HepG2 (cell line): ENCODE results near the gene LILRB3.

Experiments used
- SETDB1 ChIP-seq: sonication (generic); formaldehyde crosslinking; IDR thresholded peaks from 2 replicates; pipeline ENCODE4 v1.5.1; 2020; ENCODE audit warnings: missing genetic modification reagents, mild to moderate bottlenecking, borderline replicate concordance
- TF ChIP-seq, protein P1 (sequence below): sonication (generic); formaldehyde crosslinking; IDR thresholded peaks from 2 replicates; pipeline ENCODE4 v1.8.1; 2023; ENCODE audit warnings: mild to moderate bottlenecking, missing genetic modification reagents

DNA sequence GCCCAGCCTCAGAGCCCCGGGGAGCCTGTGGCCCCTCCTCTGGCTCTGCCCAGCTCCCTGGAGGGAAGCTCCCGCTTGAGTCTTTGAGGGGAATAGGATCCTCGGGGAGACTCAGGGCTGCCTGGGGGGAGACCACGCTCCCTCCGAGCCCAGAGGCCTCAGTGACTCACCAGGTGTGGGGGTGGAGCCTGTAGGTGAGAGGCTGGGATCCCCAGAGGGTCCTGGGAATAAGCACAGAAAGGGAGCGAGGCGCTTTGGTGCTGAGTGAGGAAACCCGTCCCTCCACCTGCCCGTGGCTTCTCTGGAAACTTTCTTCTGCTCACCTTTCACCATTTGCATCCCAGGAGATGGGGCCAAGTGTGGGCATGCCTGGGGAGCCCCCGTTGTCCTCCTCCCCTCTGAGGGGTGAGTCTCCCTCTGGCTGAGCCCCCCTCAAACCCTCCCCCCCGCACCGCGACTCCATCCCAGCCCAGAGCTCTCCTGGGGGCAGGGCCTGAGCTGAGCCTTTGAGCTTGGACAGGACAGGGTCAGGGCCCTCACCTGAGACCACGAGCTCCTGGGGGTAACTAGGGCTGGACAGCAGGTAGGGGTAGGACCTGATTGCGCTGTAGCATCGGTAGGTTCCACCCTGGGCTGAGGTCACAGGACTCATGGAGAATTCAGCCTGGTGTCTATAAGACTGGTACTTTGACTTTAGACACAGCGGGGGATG is 31.5 kb upstream of the LILRB3 start:
- TF ChIP-seq SETDB1 (CRISPR knock-in tag), result no peak
- TF ChIP-seq, protein P1, sequence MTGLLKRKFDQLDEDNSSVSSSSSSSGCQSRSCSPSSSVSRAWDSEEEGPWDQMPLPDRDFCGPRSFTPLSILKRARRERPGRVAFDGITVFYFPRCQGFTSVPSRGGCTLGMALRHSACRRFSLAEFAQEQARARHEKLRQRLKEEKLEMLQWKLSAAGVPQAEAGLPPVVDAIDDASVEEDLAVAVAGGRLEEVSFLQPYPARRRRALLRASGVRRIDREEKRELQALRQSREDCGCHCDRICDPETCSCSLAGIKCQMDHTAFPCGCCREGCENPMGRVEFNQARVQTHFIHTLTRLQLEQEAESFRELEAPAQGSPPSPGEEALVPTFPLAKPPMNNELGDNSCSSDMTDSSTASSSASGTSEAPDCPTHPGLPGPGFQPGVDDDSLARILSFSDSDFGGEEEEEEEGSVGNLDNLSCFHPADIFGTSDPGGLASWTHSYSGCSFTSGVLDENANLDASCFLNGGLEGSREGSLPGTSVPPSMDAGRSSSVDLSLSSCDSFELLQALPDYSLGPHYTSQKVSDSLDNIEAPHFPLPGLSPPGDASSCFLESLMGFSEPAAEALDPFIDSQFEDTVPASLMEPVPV, result no peak
